K562 (cell line): ENCODE measurements around the gene ADAR. TPM values are rescaled to one million over a fixed set of nuclear protein-coding genes. Genes with fewer than 3 reads are reported as not detected.

Experiments
- CBX3 ChIP-seq, 2 experiments: IDR thresholded peaks; 1 replicate in 1 of 2; 2 replicates in 1 of 2; pipeline ENCODE4 v1.6.1; 2012; ENCODE audit warnings: inconsistent platforms in 2 of 2, low read length in 2 of 2, borderline replicate concordance in 1 of 2, control low read depth in 1 of 2
- SMARCB1 ChIP-seq: IDR thresholded peaks from 2 replicates; pipeline ENCODE4 v1.6.1; 2011; ENCODE audit warnings: improper control_type of control experiment, low read depth; ENCODE audit not compliant: insufficient read length
- polyA plus RNA-seq, 8 experiments: library from polyadenylated mRNA; depleted of rRNA in 4 of 8; stranded (reverse) in 5 of 8; unstranded in 3 of 8; fragments of >200 nt; fragmentation: Nextera tagmentation in 2 of 8; fragmentation: Illumina TruSeq in 1 of 8; extraction: Ambion mirVana in 2 of 8; extraction: Trizol in 1 of 8; gene quantifications; 2 replicates each; pipeline versions ENCODE4 v1.2.1 to v1.2.3, GENCODE V29; 2011 to 2014; ENCODE audit warnings: inconsistent platforms in 1 of 8, missing spikeins in 1 of 8
- total RNA-seq, 7 experiments: library from RNA; depleted of rRNA in 6 of 7; stranded (reverse); fragments of >200 nt in 6 of 7; fragmentation: Illumina TruSeq in 2 of 7; extraction: Trizol in 2 of 7; gene quantifications; 2 replicates each; pipeline versions ENCODE4 v1.2.1 to v1.2.3, GENCODE V29; 2011 to 2021; ENCODE audit warnings: low replicate concordance in 1 of 7
- TF ChIP-seq, protein P1 (sequence below): fragments of 200-600 bp; sonication (generic); IDR thresholded peaks from one replicate; pipeline ENCODE4 v1.6.1; 2012; ENCODE audit warnings: mild to moderate bottlenecking, low read depth, low read length, inconsistent platforms

The ADAR gene
- total and polyA plus RNA-seq, 9 of the 15 experiments (the other 6 are each of a cell fraction or from before 2014, with no cell fraction given) = 30.1 to 123 (median 60.2) TPM

DNA sequence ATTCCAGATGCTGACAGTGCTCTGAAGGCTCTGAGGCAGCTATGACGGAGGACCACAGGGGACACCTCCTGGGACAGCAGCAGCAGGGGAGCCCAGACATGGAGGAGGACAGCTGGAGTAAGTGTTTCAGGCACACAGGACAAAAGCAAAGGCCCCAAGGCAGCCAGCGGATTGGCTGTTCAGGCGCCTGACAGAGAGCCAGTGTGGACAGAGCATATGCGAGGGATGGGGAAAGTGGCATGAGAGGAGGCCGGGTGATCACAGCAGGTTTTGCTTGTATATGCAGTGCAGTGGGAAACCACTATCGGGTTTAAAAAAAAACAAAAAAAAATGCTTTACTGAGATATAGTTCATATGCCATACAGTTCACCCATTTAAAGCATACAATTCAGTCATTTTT, 21.3 kb downstream of the ADAR start (continued):
- TF ChIP-seq, protein P1, sequence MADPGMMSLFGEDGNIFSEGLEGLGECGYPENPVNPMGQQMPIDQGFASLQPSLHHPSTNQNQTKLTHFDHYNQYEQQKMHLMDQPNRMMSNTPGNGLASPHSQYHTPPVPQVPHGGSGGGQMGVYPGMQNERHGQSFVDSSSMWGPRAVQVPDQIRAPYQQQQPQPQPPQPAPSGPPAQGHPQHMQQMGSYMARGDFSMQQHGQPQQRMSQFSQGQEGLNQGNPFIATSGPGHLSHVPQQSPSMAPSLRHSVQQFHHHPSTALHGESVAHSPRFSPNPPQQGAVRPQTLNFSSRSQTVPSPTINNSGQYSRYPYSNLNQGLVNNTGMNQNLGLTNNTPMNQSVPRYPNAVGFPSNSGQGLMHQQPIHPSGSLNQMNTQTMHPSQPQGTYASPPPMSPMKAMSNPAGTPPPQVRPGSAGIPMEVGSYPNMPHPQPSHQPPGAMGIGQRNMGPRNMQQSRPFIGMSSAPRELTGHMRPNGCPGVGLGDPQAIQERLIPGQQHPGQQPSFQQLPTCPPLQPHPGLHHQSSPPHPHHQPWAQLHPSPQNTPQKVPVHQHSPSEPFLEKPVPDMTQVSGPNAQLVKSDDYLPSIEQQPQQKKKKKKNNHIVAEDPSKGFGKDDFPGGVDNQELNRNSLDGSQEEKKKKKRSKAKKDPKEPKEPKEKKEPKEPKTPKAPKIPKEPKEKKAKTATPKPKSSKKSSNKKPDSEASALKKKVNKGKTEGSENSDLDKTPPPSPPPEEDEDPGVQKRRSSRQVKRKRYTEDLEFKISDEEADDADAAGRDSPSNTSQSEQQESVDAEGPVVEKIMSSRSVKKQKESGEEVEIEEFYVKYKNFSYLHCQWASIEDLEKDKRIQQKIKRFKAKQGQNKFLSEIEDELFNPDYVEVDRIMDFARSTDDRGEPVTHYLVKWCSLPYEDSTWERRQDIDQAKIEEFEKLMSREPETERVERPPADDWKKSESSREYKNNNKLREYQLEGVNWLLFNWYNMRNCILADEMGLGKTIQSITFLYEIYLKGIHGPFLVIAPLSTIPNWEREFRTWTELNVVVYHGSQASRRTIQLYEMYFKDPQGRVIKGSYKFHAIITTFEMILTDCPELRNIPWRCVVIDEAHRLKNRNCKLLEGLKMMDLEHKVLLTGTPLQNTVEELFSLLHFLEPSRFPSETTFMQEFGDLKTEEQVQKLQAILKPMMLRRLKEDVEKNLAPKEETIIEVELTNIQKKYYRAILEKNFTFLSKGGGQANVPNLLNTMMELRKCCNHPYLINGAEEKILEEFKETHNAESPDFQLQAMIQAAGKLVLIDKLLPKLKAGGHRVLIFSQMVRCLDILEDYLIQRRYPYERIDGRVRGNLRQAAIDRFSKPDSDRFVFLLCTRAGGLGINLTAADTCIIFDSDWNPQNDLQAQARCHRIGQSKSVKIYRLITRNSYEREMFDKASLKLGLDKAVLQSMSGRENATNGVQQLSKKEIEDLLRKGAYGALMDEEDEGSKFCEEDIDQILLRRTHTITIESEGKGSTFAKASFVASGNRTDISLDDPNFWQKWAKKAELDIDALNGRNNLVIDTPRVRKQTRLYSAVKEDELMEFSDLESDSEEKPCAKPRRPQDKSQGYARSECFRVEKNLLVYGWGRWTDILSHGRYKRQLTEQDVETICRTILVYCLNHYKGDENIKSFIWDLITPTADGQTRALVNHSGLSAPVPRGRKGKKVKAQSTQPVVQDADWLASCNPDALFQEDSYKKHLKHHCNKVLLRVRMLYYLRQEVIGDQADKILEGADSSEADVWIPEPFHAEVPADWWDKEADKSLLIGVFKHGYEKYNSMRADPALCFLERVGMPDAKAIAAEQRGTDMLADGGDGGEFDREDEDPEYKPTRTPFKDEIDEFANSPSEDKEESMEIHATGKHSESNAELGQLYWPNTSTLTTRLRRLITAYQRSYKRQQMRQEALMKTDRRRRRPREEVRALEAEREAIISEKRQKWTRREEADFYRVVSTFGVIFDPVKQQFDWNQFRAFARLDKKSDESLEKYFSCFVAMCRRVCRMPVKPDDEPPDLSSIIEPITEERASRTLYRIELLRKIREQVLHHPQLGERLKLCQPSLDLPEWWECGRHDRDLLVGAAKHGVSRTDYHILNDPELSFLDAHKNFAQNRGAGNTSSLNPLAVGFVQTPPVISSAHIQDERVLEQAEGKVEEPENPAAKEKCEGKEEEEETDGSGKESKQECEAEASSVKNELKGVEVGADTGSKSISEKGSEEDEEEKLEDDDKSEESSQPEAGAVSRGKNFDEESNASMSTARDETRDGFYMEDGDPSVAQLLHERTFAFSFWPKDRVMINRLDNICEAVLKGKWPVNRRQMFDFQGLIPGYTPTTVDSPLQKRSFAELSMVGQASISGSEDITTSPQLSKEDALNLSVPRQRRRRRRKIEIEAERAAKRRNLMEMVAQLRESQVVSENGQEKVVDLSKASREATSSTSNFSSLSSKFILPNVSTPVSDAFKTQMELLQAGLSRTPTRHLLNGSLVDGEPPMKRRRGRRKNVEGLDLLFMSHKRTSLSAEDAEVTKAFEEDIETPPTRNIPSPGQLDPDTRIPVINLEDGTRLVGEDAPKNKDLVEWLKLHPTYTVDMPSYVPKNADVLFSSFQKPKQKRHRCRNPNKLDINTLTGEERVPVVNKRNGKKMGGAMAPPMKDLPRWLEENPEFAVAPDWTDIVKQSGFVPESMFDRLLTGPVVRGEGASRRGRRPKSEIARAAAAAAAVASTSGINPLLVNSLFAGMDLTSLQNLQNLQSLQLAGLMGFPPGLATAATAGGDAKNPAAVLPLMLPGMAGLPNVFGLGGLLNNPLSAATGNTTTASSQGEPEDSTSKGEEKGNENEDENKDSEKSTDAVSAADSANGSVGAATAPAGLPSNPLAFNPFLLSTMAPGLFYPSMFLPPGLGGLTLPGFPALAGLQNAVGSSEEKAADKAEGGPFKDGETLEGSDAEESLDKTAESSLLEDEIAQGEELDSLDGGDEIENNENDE = no peak
- TF ChIP-seq CBX3 (IDR thresholded peaks at IDR 0.05; ENCODE audit: borderline replicate concordance in 1 of 2, low read length in 2 of 2) (no peak), SMARCB1 (no peak)
